GM12878 (cell line): ENCODE measurements around the gene LRRC8A. TPM values are rescaled to one million over a fixed set of nuclear protein-coding genes. Genes with fewer than 3 reads are reported as not detected.

ENCODE experiments used
- ATAC-seq: fragments of 200-7000 bp; cut with Tn5 transposase; 3 replicates; pipeline ENCODE4 v1.9.1; 2020; ENCODE audit warnings: mild to moderate bottlenecking, moderate library complexity
- BruUV-seq: library from RNA; stranded (reverse); fragments of 400-500 nt; replicated peaks from 2 replicates; lab custom pipeline; 2021; lab: Mats Ljungman, UMichigan
- CTCF ChIA-PET: fragments of 300-600 bp; sonication (Branson Sonifier 250); formaldehyde crosslinking; extraction: SDS; loops from one replicate; lab custom pipeline; 2021; ENCODE audit warnings: inconsistent platforms; lab: Yijun Ruan, JAX
- POLR2A ChIA-PET: fragments of 350-600 bp; formaldehyde crosslinking; extraction: SDS; loops from one replicate; lab custom pipeline; 2021; ENCODE audit warnings: inconsistent platforms; lab: Charles Lee
- RAD21 ChIA-PET: fragments of 300-600 bp; sonication (Branson Sonifier 250); formaldehyde crosslinking; loops from one replicate; lab custom pipeline; 2023; ENCODE audit warnings: antibody characterized with exemption; ENCODE audit not compliant: unreplicated experiment; lab: Charles Lee
- SMC1A ChIA-PET: fragments of 300-600 bp; sonication (Branson Sonifier 250); formaldehyde crosslinking; loops from one replicate; lab custom pipeline; 2023; ENCODE audit not compliant: unreplicated experiment, uncharacterized antibody; lab: Charles Lee
- DNase-seq: peaks from one replicate; pipeline ENCODE4 v3.0.0-alpha.2; 2011; ENCODE audit warnings: low read depth, low spot score
- FAIRE-seq: peaks from 3 replicates; lab custom pipeline; 2011; peaks lifted over from hg19 to GRCh38; lab: Jason Lieb, UNC
- H2AFZ ChIP-seq: 2 replicates; pipeline ENCODE4 v1.6.0; 2011; ENCODE audit warnings: low read depth, low read length, control low read depth; ENCODE audit not compliant: control insufficient read depth
- H3K27ac ChIP-seq: 2 replicates; pipeline ENCODE4 v1.5.1; 2011; ENCODE audit warnings: control low read depth; ENCODE audit not compliant: control insufficient read depth, insufficient read depth
- H3K27me3 ChIP-seq, 2 experiments: replicated peaks in 1 of 2; 2 replicates each; pipeline versions ENCODE4 v1.6.0 to v1.6.1; 2011; ENCODE audit warnings: low read length in 1 of 2; ENCODE audit not compliant: control insufficient read depth in 2 of 2, insufficient read depth in 2 of 2
- H3K36me3 ChIP-seq, 2 experiments: 2 replicates each; pipeline ENCODE4 v1.5.1; 2011; ENCODE audit warnings: low read length in 1 of 2; ENCODE audit not compliant: control insufficient read depth in 2 of 2, insufficient read depth in 2 of 2
- H3K4me1 ChIP-seq: 2 replicates; pipeline ENCODE4 v1.6.1; 2011; ENCODE audit warnings: mild to moderate bottlenecking, low read length, moderate library complexity, mixed read lengths; ENCODE audit not compliant: control insufficient read depth, insufficient read depth
- H3K4me2 ChIP-seq: 2 replicates; pipeline ENCODE4 v1.6.0; 2011; ENCODE audit warnings: control low read depth; ENCODE audit not compliant: control insufficient read depth, insufficient read depth
- H3K4me3 ChIP-seq: fragments of 200-600 bp; sonication (generic); 2 replicates; pipeline ENCODE4 v1.5.1; 2016
- H3K79me2 ChIP-seq: 2 replicates; pipeline ENCODE4 v1.6.0; 2011; ENCODE audit warnings: low read length; ENCODE audit not compliant: control insufficient read depth, insufficient read depth
- H3K9ac ChIP-seq: 2 replicates; pipeline ENCODE4 v1.8.0; 2011; ENCODE audit warnings: low read length, control low read depth, mixed read lengths; ENCODE audit not compliant: control insufficient read depth, insufficient read depth
- H3K9me3 ChIP-seq: replicated peaks from 3 replicates; pipeline ENCODE4 v1.5.1; 2011; ENCODE audit warnings: mild to moderate bottlenecking, low read length; ENCODE audit not compliant: control insufficient read depth, insufficient read depth
- H4K20me1 ChIP-seq: 2 replicates; pipeline ENCODE4 v1.6.0; 2011; ENCODE audit not compliant: control insufficient read depth, insufficient read depth
- CBFB ChIP-seq: IDR thresholded peaks from 2 replicates; pipeline ENCODE4 v1.6.1; 2016; ENCODE audit warnings: antibody characterized with exemption, low read depth
- CEBPB ChIP-seq, 2 experiments: fragments of 150-350 bp in 1 of 2; IDR thresholded peaks; 2 replicates each; pipeline ENCODE4 v1.6.1; 2012 to 2014; ENCODE audit warnings: low read depth in 2 of 2, low read length in 2 of 2, borderline replicate concordance in 1 of 2, inconsistent platforms in 1 of 2
- CEBPZ ChIP-seq: fragments of 150-350 bp; IDR thresholded peaks from 2 replicates; pipeline ENCODE4 v1.6.1; 2016; ENCODE audit warnings: low read depth, low read length
- FOXM1 ChIP-seq: IDR thresholded peaks from 2 replicates; pipeline ENCODE4 v1.6.1; 2012; ENCODE audit warnings: low read depth, mild to moderate bottlenecking, inconsistent platforms, low read length, moderate library complexity
- IKZF2 ChIP-seq, 2 experiments: fragments of 450-650 bp; IDR thresholded peaks; 2 replicates each; pipeline ENCODE4 v1.6.1; 2017; ENCODE audit warnings: mild to moderate bottlenecking in 2 of 2, moderate library complexity in 2 of 2
- IRF4 ChIP-seq: IDR thresholded peaks from 2 replicates; pipeline ENCODE4 v1.6.1; 2011; ENCODE audit warnings: low read depth, low read length
- KLF5 ChIP-seq: fragments of 450-650 bp; IDR thresholded peaks from 2 replicates; pipeline ENCODE4 v1.6.1; 2014; ENCODE audit warnings: mild to moderate bottlenecking; ENCODE audit not compliant: partially characterized antibody
- NR2F1 ChIP-seq: fragments of 450-650 bp; conservative IDR thresholded peaks from 2 replicates; pipeline ENCODE4 v1.6.1; 2017; ENCODE audit warnings: mild to moderate bottlenecking
- NRF1 ChIP-seq: conservative IDR thresholded peaks from 2 replicates; pipeline ENCODE4 v1.6.1; 2011; ENCODE audit warnings: mild to moderate bottlenecking, low read depth, low read length, improper control_type of control experiment
- REST ChIP-seq: IDR thresholded peaks from 2 replicates; pipeline ENCODE4 v1.6.1; 2012; ENCODE audit warnings: mild to moderate bottlenecking, low read depth, low read length
- SMAD1 ChIP-seq: fragments of 450-650 bp; IDR thresholded peaks from 2 replicates; pipeline ENCODE4 v1.6.1; 2018; ENCODE audit warnings: mild to moderate bottlenecking, low read depth; ENCODE audit not compliant: partially characterized antibody
- WGBS: methylation state at CpG from one replicate; pipeline ENCODE4 v1.1.6; 2016; ENCODE audit warnings: low lambda C conversion rate; ENCODE audit not compliant: insufficient replicate concordance, insufficient coverage; ENCODE audit errors: missing lambda C conversion rate; 5-methylcytosine and 5-hydroxymethylcytosine counted together
- in situ Hi-C: fragments of 300-500 bp; cut with MboI; formaldehyde crosslinking; loops from 9 replicates; pipeline ENCODE4 v1.14.3; 2018; ENCODE audit warnings: mixed read lengths
- intact Hi-C: fragments of 100-400 bp; cut with micrococcal nuclease; formaldehyde crosslinking; loops from one replicate; pipeline ENCODE4 v1.14.2; 2022; ENCODE audit not compliant: unreplicated experiment
- polyA plus RNA-seq, 11 experiments: library from polyadenylated mRNA; depleted of rRNA in 4 of 11; unstranded in 6 of 11; stranded (reverse) in 5 of 11; fragments of >200 nt; fragmentation: Nextera tagmentation in 4 of 11; fragmentation: Illumina TruSeq in 1 of 11; extraction: Ambion mirVana in 4 of 11; extraction: Trizol in 1 of 11; gene quantifications; 1 replicate in 1 of 11; 2 replicates in 10 of 11; pipeline versions ENCODE4 v1.2.1 to v1.2.3, GENCODE V29; 2011 to 2016; ENCODE audit warnings: inconsistent platforms in 2 of 11, missing spikeins in 2 of 11, low read depth in 1 of 11
- total RNA-seq, 4 experiments: library from RNA; depleted of rRNA in 3 of 4; stranded (reverse); fragments of >200 nt in 3 of 4; fragmentation: Illumina TruSeq in 1 of 4; extraction: Trizol in 1 of 4; gene quantifications; 2 replicates each; pipeline versions ENCODE4 v1.2.1 to v1.2.3, GENCODE V29; 2013 to 2021
- TF ChIP-seq, protein P1 (sequence below): IDR thresholded peaks from 2 replicates; pipeline ENCODE4 v1.6.1; 2011; ENCODE audit warnings: borderline replicate concordance, low read depth, mild to moderate bottlenecking, moderate library complexity, low read length; ENCODE audit not compliant: insufficient read depth, poor library complexity, severe bottlenecking
- TF ChIP-seq, protein P2 (sequence below): fragments of 450-650 bp; conservative IDR thresholded peaks from 2 replicates; pipeline ENCODE4 v1.6.1; 2017; ENCODE audit warnings: mild to moderate bottlenecking, moderate library complexity
- TF ChIP-seq, protein P3 (sequence below): IDR thresholded peaks from 2 replicates; pipeline ENCODE4 v1.6.1; 2012; ENCODE audit warnings: low read depth, low read length, improper control_type of control experiment

LRRC8A gene
- total and polyA plus RNA-seq, 10 of the 15 experiments (the other 5 are each of a cell fraction or from before 2014, with no cell fraction given): 1.6 to 15.9 (median 9.7) TPM

- WGBS: 96% methylated on average over 6 of the region's 7 CpGs
- ChIA-PET RAD21 (no interaction called here), SMC1A (no interaction called here), CTCF (no interaction called here), POLR2A (interaction anchor here (0.6 kb wide), 1 partner anchor 83 kb away, joined by 5 read pairs; no protein-coding TSS in a partner anchor)
- peaks cover 16% of the 10 kb centered on the region for H3K4me1 ChIP-seq
- intact Hi-C loops: no loop called here
- no peaks in the 10 kb centered on the region for H3K9me3 ChIP-seq
- H3K27ac ChIP-seq: no peak overlapping the region
- ATAC-seq (no peak), FAIRE-seq (no peak), DNase-seq (no peak)
- no peak overlapping the region for H3K4me2 ChIP-seq
- in situ Hi-C loops: no loop called here
- no peaks in the 10 kb centered on the region for H3K79me2 ChIP-seq
- BruUV-seq: no TSS peak
- no peaks in the 10 kb centered on the region for H4K20me1 ChIP-seq
- no peak overlapping the region for H3K9ac ChIP-seq
- H2AFZ ChIP-seq: no peak overlapping the region
- H3K36me3 ChIP-seq: peaks cover 8 to 28% of the 10 kb centered on the region in 2 experiments; a peak in 3 of 4 replicates
- no peak overlapping the region for H3K4me3 ChIP-seq
- H3K27me3 ChIP-seq: no peaks in the 10 kb centered on the region
- no peak for TF ChIP-seq SMAD1
- TF ChIP-seq FOXM1: no peak
- no peak for TF ChIP-seq IKZF2 (IDR thresholded peaks at IDR 0.05)
- TF ChIP-seq, protein P1, sequence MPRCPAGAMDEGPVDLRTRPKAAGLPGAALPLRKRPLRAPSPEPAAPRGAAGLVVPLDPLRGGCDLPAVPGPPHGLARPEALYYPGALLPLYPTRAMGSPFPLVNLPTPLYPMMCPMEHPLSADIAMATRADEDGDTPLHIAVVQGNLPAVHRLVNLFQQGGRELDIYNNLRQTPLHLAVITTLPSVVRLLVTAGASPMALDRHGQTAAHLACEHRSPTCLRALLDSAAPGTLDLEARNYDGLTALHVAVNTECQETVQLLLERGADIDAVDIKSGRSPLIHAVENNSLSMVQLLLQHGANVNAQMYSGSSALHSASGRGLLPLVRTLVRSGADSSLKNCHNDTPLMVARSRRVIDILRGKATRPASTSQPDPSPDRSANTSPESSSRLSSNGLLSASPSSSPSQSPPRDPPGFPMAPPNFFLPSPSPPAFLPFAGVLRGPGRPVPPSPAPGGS: no peak
- TF ChIP-seq CBFB: no peak
- TF ChIP-seq CEBPB (IDR thresholded peaks at IDR 0.05; ENCODE audit: borderline replicate concordance in 1 of 2, low read depth in 2 of 2, low read length in 2 of 2): no peak
- TF ChIP-seq IRF4: no peak
- no peak for TF ChIP-seq REST
- TF ChIP-seq, protein P2, sequence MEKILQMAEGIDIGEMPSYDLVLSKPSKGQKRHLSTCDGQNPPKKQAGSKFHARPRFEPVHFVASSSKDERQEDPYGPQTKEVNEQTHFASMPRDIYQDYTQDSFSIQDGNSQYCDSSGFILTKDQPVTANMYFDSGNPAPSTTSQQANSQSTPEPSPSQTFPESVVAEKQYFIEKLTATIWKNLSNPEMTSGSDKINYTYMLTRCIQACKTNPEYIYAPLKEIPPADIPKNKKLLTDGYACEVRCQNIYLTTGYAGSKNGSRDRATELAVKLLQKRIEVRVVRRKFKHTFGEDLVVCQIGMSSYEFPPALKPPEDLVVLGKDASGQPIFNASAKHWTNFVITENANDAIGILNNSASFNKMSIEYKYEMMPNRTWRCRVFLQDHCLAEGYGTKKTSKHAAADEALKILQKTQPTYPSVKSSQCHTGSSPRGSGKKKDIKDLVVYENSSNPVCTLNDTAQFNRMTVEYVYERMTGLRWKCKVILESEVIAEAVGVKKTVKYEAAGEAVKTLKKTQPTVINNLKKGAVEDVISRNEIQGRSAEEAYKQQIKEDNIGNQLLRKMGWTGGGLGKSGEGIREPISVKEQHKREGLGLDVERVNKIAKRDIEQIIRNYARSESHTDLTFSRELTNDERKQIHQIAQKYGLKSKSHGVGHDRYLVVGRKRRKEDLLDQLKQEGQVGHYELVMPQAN: no peak
- no peak for TF ChIP-seq CEBPZ
- no peak for TF ChIP-seq NRF1
- TF ChIP-seq, protein P3, sequence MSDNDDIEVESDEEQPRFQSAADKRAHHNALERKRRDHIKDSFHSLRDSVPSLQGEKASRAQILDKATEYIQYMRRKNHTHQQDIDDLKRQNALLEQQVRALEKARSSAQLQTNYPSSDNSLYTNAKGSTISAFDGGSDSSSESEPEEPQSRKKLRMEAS: no peak
- TF ChIP-seq KLF5: no peak
- no peak for TF ChIP-seq NR2F1
Measured at GRCh38 chr9:128905964-128906363, 24.0 kb downstream of the LRRC8A start.
